ENCODE measurements around the gene ANP32B.

- TF ChIP-seq CTCF (IDR thresholded peaks at IDR 0.05) (peak; percentile 76 to 84 (median 79)), POLR2A (IDR thresholded peaks at IDR 0.05) (no peak)
Observed at GRCh38 chr9:98034593-98035546, 51.7 kb downstream of the ANP32B start.

Data from adrenal gland (tissue), 5 donors.